WERI-Rb-1 (cell line): ENCODE measurements around the gene EPB41.

ENCODE experiments used
- DNase-seq: peaks from one replicate; pipeline ENCODE4 v3.0.0-alpha.2; 2020
- H3K27ac ChIP-seq: fragments of 250-450 bp; sonication (Bioruptor Pico); 2 replicates; pipeline ENCODE4 v1.5.1; 2020; ENCODE audit warnings: mild to moderate bottlenecking, moderate library complexity
- H3K27me3 ChIP-seq: fragments of 250-450 bp; sonication (Bioruptor Pico); 2 replicates; pipeline ENCODE4 v1.5.1; 2021; ENCODE audit warnings: mild to moderate bottlenecking, low read depth, moderate library complexity; ENCODE audit not compliant: insufficient read depth, severe bottlenecking
- H3K36me3 ChIP-seq: fragments of 250-450 bp; sonication (Bioruptor Pico); 2 replicates; pipeline ENCODE4 v1.5.1; 2020; ENCODE audit warnings: mild to moderate bottlenecking, moderate library complexity
- H3K4me3 ChIP-seq: 2 replicates; pipeline ENCODE4 v1.5.1; 2011; ENCODE audit warnings: low read depth, mild to moderate bottlenecking, control low read depth, low read length
- H3K9me3 ChIP-seq: fragments of 250-450 bp; sonication (Bioruptor Pico); 2 replicates; pipeline ENCODE4 v1.5.1; 2021; ENCODE audit warnings: mild to moderate bottlenecking, moderate library complexity; ENCODE audit not compliant: severe bottlenecking
- TF ChIP-seq, protein P1 (sequence below): IDR thresholded peaks from 2 replicates; pipeline ENCODE4 v1.5.1; 2011; ENCODE audit warnings: low read depth, mild to moderate bottlenecking, control low read depth, inconsistent platforms, low read length

EPB41 gene

DNA sequence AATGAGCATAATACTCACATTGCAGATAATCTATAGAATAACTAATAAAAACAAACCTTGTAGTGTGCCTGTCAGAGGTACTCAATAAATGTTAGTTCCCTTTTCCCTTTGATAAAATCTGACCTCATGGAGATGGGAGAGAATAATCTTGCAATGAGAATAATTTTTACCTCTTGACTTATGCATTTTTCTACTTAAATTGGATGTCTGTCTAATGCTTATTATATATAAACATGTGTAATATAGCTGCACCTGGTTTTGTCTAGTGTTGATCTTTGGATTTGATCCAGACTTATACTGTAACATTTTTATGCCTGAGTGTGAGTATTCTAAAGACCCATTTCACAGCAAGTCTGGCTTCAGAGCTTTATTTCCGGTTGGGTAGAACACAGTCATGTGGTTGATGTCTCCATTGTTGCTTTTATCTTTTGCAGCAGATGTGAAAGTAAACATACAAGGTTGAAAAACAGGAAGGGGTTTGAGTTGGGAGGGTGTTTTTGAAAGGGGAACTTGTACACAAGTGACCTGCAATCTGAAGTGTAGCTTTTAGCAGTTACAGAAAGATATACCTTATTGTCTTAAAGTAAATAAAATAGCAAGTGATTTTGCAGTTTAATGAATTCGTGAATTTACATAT, 12.4 kb downstream of the EPB41 start:
- no peak for DNase-seq
- H3K36me3 ChIP-seq, result no peaks in the 10 kb centered on the region
- H3K4me3 ChIP-seq, result no peak overlapping the region
- H3K27ac ChIP-seq, result no peak overlapping the region
- H3K9me3 ChIP-seq, result no peaks in the 10 kb centered on the region
- TF ChIP-seq, protein P1, sequence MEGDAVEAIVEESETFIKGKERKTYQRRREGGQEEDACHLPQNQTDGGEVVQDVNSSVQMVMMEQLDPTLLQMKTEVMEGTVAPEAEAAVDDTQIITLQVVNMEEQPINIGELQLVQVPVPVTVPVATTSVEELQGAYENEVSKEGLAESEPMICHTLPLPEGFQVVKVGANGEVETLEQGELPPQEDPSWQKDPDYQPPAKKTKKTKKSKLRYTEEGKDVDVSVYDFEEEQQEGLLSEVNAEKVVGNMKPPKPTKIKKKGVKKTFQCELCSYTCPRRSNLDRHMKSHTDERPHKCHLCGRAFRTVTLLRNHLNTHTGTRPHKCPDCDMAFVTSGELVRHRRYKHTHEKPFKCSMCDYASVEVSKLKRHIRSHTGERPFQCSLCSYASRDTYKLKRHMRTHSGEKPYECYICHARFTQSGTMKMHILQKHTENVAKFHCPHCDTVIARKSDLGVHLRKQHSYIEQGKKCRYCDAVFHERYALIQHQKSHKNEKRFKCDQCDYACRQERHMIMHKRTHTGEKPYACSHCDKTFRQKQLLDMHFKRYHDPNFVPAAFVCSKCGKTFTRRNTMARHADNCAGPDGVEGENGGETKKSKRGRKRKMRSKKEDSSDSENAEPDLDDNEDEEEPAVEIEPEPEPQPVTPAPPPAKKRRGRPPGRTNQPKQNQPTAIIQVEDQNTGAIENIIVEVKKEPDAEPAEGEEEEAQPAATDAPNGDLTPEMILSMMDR, result no peak
- H3K27me3 ChIP-seq, result no peaks in the 10 kb centered on the region

DNA sequence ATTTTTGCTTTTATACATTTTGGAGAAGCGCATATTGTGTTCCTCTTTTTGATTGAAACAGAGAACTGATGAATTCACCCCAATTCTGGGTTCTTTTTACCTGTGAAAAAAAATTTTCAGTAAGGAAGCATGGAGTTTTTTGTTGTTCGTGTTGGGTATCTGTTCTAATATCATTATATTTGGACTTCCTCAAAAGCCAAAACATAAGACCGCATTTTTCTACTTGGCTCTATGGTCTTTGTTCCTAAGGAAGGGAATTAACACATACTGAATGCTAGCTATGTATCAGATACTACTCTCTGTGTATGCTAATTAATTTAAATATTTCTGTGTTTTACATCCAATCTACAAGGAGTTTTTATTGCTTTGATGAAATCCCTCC, 12.9 kb downstream of the EPB41 start:
- Histone ChIP-seq H3K27ac (no peak overlapping the region), H3K27me3 (no peaks in the 10 kb centered on the region), H3K9me3 (no peaks in the 10 kb centered on the region), H3K4me3 (no peak overlapping the region), H3K36me3 (no peaks in the 10 kb centered on the region)
- DNase-seq, result no peak
- TF ChIP-seq, protein P1, result no peak

- Histone ChIP-seq H3K27me3 (no peaks in the 10 kb centered on the region), H3K36me3 (no peaks in the 10 kb centered on the region), H3K9me3 (no peaks in the 10 kb centered on the region), H3K27ac (no peak overlapping the region), H3K4me3 (no peak overlapping the region)
- no peak for DNase-seq
- TF ChIP-seq, protein P1, result no peak
These were observed 13.4 kb downstream of the EPB41 start for GRCh38 chr1:28927648-28928313.

DNA sequence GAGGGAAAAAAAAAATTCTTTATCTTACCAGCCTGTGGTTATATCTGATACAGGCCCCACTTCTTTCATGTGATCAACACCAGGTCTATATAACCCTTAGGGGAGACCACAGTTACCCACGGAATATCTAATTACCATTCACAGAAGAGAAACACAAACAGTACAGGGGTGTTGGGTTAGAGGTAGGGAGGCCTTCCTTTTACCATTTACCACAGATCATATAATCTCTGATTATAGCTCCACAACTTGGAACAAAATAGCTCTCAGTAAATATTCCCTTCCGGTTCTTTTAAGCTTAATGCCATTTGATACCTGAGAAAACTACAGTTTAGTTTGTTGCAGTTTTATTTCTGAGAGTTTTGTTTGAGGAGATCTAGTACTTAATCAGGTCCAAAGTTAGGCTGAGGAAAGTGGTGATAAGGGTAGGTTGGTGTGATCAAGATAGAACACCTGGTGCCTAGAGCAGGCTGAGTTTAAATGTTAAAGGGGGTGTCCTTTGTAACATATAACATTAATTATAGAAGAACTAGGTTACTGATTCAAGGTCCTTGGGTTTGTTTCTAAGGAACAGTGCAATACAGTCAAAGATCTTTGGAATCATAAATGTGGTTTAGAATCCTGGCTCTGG, 14.1 kb downstream of the EPB41 start:
- no peaks in the 10 kb centered on the region for H3K9me3 ChIP-seq
- TF ChIP-seq, protein P1, result no peak
- no peak overlapping the region for H3K27ac ChIP-seq
- no peaks in the 10 kb centered on the region for H3K36me3 ChIP-seq
- no peak for DNase-seq
- no peak overlapping the region for H3K4me3 ChIP-seq
- no peaks in the 10 kb centered on the region for H3K27me3 ChIP-seq

DNA sequence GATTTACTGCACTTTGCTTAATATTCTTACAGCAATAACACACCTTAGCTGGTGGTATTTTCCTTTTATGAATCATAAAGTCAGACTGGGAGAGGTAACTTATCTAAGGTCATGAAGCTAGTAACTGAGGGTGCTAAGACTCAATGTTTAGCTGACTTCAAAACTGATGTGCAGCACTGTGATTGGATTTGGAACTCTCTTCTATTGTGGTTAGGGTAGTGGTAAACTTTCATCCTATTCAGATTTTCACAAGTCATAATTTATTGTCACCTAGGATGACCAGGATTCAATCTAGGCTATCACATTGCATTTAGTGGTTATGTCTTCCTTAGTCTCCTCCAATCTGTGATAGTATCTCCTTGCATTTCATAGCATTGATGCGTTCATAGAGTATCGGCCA, 18.9 kb downstream of the EPB41 start:
- no peak for DNase-seq
- no peaks in the 10 kb centered on the region for H3K9me3 ChIP-seq
- TF ChIP-seq, protein P1, result no peak
- H3K27ac ChIP-seq, result no peak overlapping the region
- H3K4me3 ChIP-seq, result no peak overlapping the region
- no peaks in the 10 kb centered on the region for H3K36me3 ChIP-seq
- H3K27me3 ChIP-seq, result no peaks in the 10 kb centered on the region
